Measurements from ENCODE around the gene ZFPM1. TPM values are rescaled to one million over a fixed set of nuclear protein-coding genes. Genes with fewer than 3 reads are reported as not detected.

ZFPM1 gene
- 4.2 to 7.1 TPM (median 6.6 TPM) in 5 replicates for total RNA-seq (2022; extraction: Qiagen RNA extraction)

DNA sequence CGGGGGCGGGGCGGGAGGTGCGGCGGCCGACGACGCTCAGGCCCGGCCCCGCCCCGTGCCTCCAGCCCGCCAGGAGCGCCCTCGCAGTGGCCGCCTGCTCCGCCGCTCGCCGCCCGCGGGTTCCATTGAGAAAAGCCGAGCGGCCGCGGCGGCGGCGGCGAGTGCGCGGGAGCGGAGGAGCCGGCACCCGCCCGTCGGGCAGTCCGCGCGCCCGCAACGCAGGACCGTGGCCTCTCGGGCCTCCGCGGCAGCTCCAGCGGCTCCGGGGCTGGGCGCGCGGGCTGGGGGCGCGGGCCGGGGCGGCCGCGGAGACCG lies at the start of gene ZFPM1:
Gene ZFPM1 (plus strand): TSS at position 64 of the 315 bp plus-strand sequence. CDS start 359 bp downstream, outside the sequence.

GRCh38 chr16:88569985-88570690 lies 117.1 kb downstream of the ZFPM1 start, which contains the start of gene ZC3H18:
Gene ZC3H18 (plus strand): TSS chr16:88570403. CDS start chr16:88577124, 6,721 bp downstream.

Other genes with a start within 250 kb of the ZFPM1 start
- 5.9 to 9.5 TPM (median 7.7 TPM) in 5 replicates for gene ZNF469, start 70.3 kb upstream of the ZFPM1 start, total RNA-seq (2022; extraction: Qiagen RNA extraction)
- gene ZC3H18, start 117.1 kb downstream of the ZFPM1 start, total RNA-seq (2022; extraction: Qiagen RNA extraction), result 45.0 to 57.7 TPM (median 47.4 TPM) in 5 replicates
- not detected in 5 replicates for gene IL17C, start 185.3 kb downstream of the ZFPM1 start, total RNA-seq (2022; extraction: Qiagen RNA extraction)
- gene CYBA, start 197.8 kb downstream of the ZFPM1 start, total RNA-seq (2022; extraction: Qiagen RNA extraction), result 232 to 308 TPM (median 278 TPM) in 5 replicates
- gene MVD, start 209.8 kb downstream of the ZFPM1 start, total RNA-seq (2022; extraction: Qiagen RNA extraction), result 17.5 to 22.5 TPM (median 20.5 TPM) in 5 replicates
- gene SNAI3, start 233.2 kb downstream of the ZFPM1 start, total RNA-seq (2022; extraction: Qiagen RNA extraction), result 0.06 to 0.24 TPM (median 0.10 TPM) in 5 replicates

Measured in A549 treated with Hydrocortisone at 1 μM for 4 hours (cell line).